ENCODE data around the gene SLC39A3. TPM values are rescaled to one million over a fixed set of nuclear protein-coding genes. Genes with fewer than 3 reads are reported as not detected.

The SLC39A3 gene
- total and polyA plus RNA-seq, 10 of the 15 experiments (the other 5 are each of a cell fraction or from before 2014, with no cell fraction given) = 0.63 to 67.1 (median 51.2) TPM

- ChIA-PET CTCF (no interaction called here), SMC1A (ENCODE audit: uncharacterized antibody, unreplicated experiment) (interaction anchor here (0.6 kb wide), 1 partner anchor 352 kb away, joined by 3 read pairs; no protein-coding TSS in a partner anchor), POLR2A (no interaction called here), RAD21 (ENCODE audit: unreplicated experiment) (no interaction called here)
- Histone ChIP-seq H4K20me1 (ENCODE audit: control insufficient read depth, insufficient read depth) (no peaks in the 10 kb centered on the region), H2AFZ (ENCODE audit: control insufficient read depth, low read depth, low read length) (no peak overlapping the region), H3K4me3 (no peak overlapping the region), H3K79me2 (ENCODE audit: control insufficient read depth, insufficient read depth, low read length) (peaks cover 3% of the 10 kb centered on the region; the same call in 1 of the 2 replicates), H3K9me3 (replicated peaks; ENCODE audit: control insufficient read depth, insufficient read depth, low read length) (peaks cover 8% of the 10 kb centered on the region; the same call in 2 of the 3 replicates), H3K9ac (ENCODE audit: control insufficient read depth, insufficient read depth, low read length) (no peak overlapping the region), H3K4me2 (ENCODE audit: control insufficient read depth, insufficient read depth) (no peak overlapping the region), H3K27me3 (replicated peaks in 1 of 2; ENCODE audit: control insufficient read depth in 2 of 2, insufficient read depth in 2 of 2, low read length in 1 of 2) (no peaks in the 10 kb centered on the region), H3K4me1 (ENCODE audit: control insufficient read depth, insufficient read depth, low read length) (no peaks in the 10 kb centered on the region), H3K27ac (ENCODE audit: control insufficient read depth, insufficient read depth) (no peak overlapping the region), H3K36me3 (ENCODE audit: control insufficient read depth in 2 of 2, insufficient read depth in 2 of 2, low read length in 1 of 2) (peaks cover 11 to 15% of the 10 kb centered on the region in 2 experiments; a peak in 3 of 4 replicates)
- no peak for ATAC-seq
- DNase-seq (ENCODE audit: low read depth, low spot score) = no peak
- intact Hi-C loops (cut with micrococcal nuclease; ENCODE audit: unreplicated experiment) = no loop called here
- FAIRE-seq = no peak
- BruUV-seq (replicated peaks) = no TSS peak
- 97% methylated on average over 38 of the region's 38 CpGs for WGBS (ENCODE audit: insufficient coverage, insufficient replicate concordance, low lambda C conversion rate, missing lambda C conversion rate)
- in situ Hi-C loops (cut with MboI) = no loop called here
- TF ChIP-seq MYB (IDR thresholded peaks at IDR 0.05; ENCODE audit: borderline replicate concordance, low read depth, low read length) (no peak), FOXM1 (IDR thresholded peaks at IDR 0.05; ENCODE audit: low read depth, low read length) (no peak), PAX5 (IDR thresholded peaks at IDR 0.05; ENCODE audit: borderline replicate concordance, low read depth, low read length) (no peak), ETV6 (conservative IDR thresholded peaks at IDR 0.05 in 1 of 2, IDR thresholded peaks at IDR 0.05 in 1 of 2; ENCODE audit: borderline replicate concordance in 1 of 2, low read depth in 1 of 2) (no peak), HCFC1 (IDR thresholded peaks at IDR 0.05; ENCODE audit: low read length) (no peak), IKZF2 (IDR thresholded peaks at IDR 0.05) (no peak), IRF3 (IDR thresholded peaks at IDR 0.05) (no peak)
These were observed 6.9 kb downstream of the SLC39A3 start for GRCh38 chr19:2732883-2733282.

All from GM12878 (cell line).